ENCODE measurements around the gene C5orf52. TPM values are rescaled to one million over a fixed set of nuclear protein-coding genes. Genes with fewer than 3 reads are reported as not detected.

Gene C5orf52
- total RNA-seq = not detected
- long read RNA-seq, donor 1 = 0 reads
- long read RNA-seq, donor 2 = 0 reads

DNA sequence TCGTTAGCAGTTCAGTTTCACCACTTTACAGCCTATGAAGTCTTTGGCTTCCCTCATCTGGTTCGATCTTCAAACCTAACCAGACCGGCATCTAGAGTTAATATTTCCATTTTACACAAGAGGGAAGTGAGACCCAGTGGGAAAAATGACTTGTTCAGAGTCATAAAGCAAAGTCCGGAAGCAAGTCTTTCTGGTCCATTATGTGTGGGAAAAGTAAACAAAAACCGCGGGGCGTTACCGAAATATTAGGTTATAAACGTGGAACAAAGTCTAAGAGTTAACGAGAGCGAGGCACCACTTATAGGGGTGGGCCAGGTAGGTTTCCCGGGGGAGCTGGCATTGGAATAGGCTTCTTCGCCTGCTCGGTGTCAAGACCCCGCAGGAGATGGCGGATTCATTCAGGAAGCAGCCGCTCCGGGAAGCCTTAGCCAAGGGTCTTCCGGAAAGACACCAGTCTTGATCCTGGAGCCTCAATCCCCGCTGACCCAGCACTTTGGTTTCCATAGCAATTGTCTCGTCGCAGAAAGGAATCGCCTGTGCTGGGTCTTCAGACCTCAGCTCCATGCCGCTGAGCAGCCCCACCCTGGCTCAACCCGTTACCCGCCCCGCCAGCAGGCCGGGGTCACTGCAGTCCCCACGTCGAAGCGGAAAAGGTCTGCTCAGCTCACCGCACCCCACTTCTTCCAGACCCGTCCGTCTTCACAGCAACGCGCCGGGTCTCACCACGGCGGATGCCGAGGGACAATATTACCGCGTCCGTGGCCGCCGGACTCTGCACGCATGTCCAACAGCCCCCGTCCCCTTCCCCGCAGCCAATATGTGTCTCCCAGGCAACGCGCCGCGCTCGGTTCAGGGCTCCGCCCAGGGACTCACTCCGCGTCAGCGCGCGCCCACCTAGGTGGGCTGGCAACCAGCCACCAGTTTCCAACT is at the start of gene C5orf52:
C5orf52 (plus strand) TSS at position 872 of the 930 bp plus-strand sequence. CDS start 82 bp downstream, outside the sequence.
- peak; percentile 88 for DNase-seq (ENCODE audit: low spot score)
- intact Hi-C loops (cut with DNase I) = no loop called here

DNA sequence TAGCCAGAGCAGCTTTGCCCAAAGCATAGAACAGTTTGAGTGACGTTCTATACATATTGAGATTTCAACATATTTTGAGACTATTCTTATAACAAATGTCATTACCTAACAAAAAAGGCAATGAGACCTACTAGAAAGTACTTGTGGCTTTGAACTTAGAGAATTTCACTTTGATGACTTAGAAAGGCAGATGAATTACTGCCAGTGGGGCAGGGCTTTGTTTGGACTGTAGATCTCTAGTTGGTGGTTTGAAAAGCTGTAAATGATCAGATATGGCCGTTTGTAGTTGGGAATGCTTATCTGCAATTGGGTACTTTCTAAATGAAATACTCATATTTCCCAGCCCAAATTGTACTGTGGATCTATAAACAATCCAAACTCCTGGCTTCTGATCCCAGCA is 47.2 kb upstream of the C5orf52 start:
- intact Hi-C loops (cut with DNase I) = no loop called here
- no peak for DNase-seq (ENCODE audit: low spot score)

DNA sequence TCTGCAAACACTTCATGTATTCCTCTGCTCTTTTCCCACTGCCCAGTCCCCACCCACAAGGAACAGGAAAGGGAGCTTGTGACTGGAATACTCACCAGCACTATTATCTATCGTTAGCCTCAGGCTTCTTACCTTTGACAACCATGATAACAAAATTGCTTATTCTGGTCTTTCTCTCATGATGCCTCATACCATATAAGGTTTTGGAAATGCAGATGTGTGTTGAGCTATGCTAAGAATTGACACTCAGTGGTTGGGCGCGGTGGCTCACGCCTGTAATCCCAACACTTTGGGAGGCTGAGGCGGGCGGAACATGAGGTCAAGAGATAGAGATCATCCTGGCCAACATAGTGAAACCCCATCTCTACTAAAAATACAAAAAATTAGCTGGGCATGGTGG is 44.5 kb upstream of the C5orf52 start:
- intact Hi-C loops (cut with DNase I) = no loop called here
- DNase-seq (ENCODE audit: low spot score) = no peak

DNA sequence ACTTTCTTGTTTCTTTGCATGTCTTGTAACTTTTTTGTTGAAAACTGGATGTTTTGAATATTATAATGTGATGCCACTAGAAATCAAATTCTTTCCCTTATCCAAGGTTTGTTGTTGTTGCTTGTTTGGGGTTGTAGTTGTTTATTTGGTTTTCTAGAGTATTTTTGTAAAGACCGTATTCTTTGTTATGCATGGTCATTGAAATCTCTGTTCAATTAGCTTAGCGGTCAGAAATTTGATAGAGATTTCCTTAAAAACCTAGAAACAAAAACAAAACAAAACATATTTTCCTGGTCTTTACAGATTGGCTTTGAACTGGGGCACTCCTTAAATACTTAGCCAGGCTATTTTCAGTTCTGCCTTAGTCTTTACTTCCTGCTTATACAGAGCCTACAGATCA is 41.0 kb upstream of the C5orf52 start:
- intact Hi-C loops (cut with DNase I) = no loop called here
- DNase-seq (ENCODE audit: low spot score) = no peak

DNA sequence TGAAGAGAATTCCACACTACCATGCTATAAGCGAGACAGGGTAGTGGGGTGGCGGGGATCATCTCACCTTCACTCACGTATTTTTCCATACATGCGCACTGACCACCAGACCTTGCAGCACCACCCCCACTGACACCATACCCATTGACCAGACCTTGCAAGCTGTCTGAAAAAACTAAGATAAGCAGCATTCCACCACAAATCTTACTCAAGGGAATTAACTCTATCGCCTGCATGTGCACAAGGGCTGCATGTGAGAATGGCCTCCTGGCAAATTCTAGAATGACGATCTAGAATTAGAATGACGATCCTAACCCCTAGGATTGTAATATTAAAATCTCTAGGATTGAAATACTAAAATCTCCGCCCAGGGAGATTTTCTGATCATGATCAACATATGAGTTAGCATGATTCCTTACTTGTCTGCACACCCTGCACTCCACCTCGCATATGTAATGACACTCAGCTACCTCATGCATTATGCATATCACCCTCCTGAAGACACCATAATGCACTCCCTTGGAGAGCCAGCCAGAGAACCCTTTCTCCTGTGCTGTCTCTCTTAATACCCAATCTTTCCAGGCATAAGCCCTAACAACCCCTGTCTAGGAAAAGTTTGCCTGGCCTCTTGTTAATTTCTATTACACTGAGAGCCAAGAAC is 30.8 kb upstream of the C5orf52 start:
- DNase-seq (ENCODE audit: low spot score) = no peak
- intact Hi-C loops (cut with DNase I) = no loop called here

DNA sequence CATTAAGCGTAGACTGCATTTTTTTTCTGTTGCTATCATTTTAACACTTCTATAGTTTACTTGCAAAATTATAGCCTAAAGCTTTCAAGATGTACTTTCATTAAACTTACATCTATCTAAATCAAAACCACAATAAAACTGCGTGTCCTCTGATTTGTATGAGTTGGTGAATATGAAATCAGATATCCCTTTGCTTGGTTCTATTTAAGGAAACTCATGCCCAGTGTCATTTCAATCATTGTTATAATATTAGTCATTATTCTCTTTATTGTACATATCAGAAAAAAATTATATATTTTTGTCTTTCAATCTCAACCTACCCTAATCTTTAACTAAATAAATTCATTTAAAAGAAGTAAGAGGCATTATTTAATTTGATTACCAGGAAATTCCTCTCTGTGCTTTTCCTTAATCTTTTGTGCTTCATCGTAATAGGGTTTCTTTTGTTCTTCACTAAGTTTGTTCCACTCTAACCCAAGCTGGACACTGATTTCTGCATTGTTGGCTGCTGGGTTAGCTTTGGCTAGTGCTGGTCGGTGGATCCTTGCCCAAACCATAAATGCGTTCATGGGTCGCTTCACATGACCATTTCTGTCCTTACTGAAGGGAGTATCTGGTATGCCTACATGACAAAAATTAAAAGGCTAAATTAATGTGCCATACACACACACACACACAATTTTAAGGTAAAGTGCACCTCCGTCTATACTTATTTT is 22.9 kb upstream of the C5orf52 start:
- DNase-seq (ENCODE audit: low spot score) = no peak
- intact Hi-C loops (cut with DNase I) = no loop called here

DNA sequence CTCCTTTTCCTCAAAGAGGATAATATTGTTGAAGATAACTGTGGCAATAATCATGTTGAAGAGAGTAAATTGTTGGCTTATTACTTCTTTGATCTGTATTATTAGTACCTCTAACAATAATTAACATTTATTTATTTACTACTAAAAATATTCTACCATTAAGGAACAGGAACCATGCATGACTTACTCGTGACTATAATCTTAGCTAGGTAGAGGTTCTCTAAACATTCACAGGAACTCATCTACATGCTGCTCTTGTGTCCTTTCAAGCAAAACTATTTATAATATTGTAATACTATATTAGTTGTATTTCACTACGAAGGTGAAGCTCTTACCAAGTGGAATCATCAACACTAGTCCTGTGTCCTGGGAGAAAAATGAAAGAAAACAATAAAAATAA is 22.2 kb upstream of the C5orf52 start:
- intact Hi-C loops (cut with DNase I) = no loop called here
- no peak for DNase-seq (ENCODE audit: low spot score)

DNA sequence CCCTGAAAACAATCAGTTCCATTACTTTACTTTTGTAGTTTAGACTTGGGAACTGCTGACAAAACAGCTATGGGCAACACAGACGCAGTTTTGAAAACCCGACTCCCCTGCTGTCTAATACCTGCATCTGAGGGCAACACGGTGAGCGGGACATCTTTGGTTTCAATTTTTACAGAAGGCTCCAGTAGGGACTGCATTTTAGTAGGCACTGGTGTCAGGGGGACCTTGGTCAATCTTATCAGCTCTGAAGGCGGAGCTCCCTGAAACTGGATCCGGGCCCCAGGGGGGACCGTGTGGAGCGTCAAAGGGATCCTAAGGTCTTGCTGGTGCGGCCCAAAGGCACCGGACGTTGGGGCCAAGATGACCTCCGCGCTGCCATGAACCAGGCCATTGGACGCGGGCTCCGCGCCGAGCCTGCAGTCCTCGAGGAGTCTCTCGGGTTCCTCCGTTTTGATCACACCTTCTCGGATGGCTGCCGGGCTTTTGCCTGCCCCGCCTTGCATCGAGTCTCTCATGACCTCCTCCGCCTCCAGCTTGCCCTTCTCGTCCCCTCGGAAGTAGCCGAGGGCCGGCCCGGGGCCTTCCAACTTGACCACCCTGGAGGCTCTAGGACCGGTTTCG is 20.2 kb upstream of the C5orf52 start:
- intact Hi-C loops (cut with DNase I) = no loop called here
- DNase-seq (ENCODE audit: low spot score) = no peak

DNA sequence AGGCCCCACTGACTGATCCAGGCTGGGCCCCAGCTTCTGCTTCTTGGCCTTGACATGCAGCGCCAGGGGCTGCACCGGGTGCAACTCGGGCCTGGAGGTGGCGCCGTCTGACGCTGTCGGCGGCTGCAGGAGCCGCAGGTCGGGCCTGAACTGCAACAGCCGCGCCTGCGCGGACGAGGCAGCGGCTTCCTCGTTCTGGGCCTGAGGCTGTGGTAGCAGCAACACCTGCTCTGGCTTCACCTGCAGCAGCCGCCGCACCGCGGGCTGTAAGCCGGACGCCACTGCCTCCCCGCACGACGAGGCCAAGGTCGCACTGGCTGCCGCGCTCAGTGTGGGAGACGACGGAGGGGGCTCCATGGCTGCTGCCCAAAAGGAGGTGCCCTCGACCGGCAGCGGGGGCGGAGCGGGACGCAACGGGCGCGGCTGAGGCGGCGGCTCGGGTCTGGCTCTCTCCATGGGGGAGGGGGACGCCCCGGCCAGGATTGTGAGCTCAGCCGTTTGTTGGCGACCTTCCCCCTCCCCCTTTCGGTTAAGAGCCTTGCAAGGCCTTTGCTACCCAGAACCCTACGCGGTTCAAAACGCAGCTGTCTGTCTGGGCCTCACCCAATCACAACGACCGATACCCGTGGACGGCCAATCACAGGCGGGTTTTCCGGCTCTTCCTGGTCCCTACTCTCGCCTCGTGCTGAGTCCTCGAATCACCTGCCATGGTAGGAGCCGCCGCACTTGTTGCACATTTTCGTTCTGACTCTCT is 19.5 kb upstream of the C5orf52 start:
- peak; percentile 91 for DNase-seq (ENCODE audit: low spot score)
- intact Hi-C loops (cut with DNase I) = no loop called here

DNA sequence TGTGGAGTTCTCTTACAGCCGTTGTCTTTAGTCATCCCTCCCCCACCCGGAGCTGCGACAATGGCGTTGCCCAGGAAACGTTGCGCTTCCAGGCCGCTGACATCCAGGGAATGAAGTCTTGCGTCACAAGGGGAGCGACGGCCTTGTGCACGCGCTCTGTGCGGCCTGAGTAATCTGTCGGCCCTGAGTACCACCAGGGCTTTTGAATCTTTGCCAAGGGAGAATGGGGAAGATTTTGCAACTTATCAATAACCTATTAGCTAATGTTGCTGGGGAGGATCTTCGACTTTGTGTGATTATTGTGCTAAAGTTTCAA is 19.0 kb upstream of the C5orf52 start, which contains the start of gene SOX30:
SOX30 (minus strand) TSS at position 62 of the 316 bp plus-strand sequence. CDS start 360 bp downstream, outside the sequence.
- DNase-seq (ENCODE audit: low spot score) = no peak
- intact Hi-C loops (cut with DNase I) = no loop called here

DNA sequence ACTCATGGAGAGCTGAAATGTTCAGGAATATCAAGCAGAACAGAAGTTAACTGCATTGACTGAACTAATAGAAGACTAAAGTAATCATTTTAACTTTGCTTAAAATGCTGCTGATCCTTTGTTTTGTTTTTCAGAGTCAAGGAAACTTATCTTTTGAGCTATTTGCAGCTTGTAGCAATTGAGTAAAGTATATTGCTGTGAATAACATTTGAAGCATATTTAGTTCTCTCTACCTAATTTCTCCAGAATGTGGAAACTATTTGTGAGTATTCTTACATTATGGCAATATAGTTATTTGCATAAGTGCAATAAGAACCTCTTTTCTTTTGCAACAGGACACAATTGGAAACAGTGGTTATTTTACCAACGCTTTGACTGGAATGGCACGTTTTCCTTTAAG is 13.8 kb upstream of the C5orf52 start:
- DNase-seq (ENCODE audit: low spot score) = no peak
- intact Hi-C loops (cut with DNase I) = no loop called here

DNA sequence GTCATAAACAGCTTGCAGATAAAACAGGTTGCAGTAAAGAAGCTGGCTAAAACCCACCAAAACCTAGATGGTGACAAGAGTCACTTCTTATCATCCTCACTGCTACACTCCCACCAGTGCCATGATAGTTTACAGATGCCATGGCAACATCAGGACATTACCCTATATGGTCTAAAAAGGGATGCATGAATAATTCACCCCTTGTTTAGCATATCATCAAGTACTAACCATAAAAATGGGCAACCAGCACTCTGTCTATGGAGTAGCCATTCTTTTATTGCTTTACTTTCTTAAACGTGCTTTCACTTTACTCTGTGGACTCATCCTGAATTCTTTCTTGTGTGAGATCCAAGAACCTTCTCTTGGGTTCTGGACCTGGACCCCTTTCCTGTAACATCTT is 12.4 kb upstream of the C5orf52 start:
- DNase-seq (ENCODE audit: low spot score) = no peak
- intact Hi-C loops (cut with DNase I) = no loop called here

DNA sequence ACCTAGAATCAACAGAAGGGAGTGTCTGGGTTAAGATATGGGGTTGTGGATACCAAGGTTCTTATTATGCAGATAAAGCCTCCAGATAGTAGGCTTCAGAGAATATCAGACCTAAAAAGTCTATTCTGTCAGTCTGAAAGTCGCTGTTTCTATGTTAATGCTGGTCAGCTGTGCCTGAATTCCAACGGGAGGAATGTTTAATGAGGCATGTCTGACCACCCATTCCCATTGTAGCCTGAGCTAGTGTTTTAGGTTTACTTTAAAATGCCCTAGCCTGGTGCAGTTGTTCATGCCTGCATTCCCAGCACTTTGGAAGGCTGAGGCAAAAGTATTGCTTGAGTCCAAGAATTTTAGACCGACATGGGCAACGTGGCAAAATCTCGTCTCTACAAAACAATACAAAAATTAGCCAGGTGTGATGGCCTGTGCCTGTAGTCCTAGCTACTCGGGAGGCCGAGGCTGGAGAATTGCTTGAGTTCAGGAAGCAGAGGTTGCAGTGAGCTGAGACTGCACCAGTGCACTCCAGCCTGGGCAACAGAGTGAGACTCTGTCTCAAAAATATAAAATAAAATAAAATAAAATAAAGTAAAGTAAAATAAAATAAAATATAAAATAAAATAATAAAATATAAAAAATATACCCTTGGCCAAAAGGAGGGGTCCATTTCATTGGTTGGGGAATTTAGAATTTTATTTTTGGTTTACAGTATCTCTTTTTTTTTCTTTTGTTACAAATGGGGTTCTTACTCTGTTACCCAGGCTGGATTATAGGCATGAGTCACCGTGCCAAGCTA is 11.3 kb upstream of the C5orf52 start:
- no peak for DNase-seq (ENCODE audit: low spot score)
- intact Hi-C loops (cut with DNase I) = no loop called here

DNA sequence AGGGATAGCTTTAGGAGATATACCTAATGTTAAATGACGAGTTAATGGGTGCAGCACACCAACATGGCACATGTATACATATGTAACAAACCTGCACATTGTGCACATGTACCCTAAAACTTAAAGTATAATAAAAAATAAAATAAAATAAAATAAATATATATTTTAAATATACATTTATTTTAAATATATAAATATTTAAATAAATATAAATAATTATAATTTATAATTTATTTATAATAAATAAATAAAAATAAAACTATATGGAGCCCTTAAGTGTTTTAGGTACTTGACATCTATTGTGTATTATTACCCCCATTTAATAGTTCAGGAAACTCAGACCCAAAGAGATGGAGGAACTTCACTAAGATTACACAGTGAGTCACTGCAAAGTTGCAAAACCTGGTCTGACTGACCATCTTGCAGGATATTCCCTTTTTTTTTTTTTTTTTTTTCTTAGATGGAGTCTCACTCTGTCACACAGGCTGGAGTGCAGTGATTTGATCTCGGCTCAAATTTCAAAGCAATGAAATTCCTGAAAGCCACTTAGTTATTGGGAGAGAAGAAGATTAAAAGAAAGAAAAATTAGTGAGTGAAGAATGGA is 5.8 kb upstream of the C5orf52 start:
- intact Hi-C loops (cut with DNase I) = no loop called here
- no peak for DNase-seq (ENCODE audit: low spot score)

DNA sequence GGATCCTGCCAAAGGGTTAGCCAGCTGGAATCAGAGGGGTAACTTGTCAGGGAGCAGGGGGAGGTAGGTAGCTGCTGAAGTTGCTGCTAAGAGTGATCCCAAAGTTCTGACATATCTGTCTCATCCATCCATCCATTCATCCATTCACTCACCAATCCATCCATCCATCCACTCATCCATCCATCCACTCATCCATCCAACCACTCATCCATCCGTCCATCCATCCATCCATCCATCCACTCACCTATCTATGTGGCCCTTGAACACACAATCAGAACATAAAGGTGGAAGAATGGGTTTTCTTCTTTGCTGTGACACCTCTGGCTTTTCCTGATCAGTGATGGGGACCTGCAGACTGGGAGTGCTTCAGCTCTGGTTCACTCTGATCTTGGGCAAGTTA is 3.0 kb upstream of the C5orf52 start:
- DNase-seq (ENCODE audit: low spot score) = no peak
- intact Hi-C loops (cut with DNase I) = no loop called here

DNA sequence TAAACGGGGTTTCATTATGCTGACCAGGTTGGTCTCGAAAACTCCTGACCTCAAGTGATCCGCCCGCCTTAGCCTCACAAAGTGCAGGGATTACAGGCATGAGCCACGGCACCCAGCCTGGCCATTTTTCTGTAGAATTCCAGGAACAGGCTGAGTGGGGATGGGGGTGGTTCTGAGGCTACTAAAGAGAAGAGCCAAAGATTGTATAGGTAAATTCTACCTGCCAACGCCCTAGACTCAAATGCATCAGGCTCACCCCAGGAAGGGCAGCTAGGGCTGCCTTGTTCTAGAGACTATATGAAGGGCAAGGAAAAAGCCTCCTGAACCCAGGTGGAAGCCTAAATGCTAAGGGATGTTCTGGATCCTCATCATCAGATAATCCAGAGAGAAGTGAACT is 1.6 kb upstream of the C5orf52 start:
- intact Hi-C loops (cut with DNase I) = no loop called here
- DNase-seq (ENCODE audit: low spot score) = no peak

DNA sequence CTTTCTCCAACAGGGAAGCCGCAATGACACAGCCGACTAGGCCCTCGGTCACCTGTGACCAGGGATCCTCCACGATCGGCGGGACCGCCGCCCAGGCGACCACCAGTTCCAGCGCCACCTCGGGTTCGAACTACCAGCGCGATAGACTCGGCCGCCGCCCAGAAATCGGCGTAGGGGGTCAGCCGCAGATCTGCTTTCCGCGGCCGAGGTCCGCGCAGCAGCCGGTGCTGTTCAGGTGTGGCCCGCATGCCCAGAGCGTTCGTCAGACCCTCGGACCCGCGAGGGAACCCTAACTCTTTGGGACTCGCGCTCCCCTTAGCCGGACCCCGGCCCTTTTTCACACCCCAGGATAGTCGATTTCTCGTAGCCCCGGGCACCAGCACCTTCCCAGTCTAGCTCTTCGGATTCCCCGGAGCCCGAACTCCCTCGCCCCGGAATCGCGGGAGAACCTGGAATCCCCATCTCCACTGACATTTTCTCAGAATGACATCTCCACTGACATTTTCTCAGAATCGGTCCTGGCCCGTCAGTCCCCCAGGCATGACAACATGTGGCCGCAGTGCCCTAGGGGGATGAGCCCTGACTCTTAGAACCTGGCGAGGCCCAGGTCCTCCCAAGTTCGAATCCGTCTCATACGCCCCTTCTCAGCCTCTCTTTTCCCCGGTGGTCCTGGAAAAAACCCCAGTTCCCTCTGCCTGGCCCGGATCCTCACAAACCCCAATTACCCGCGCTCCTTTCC is 428 bp downstream of the C5orf52 start:
- intact Hi-C loops (cut with DNase I) = no loop called here
- DNase-seq (ENCODE audit: low spot score) = no peak
